HepG2 (cell line): Measurements from ENCODE around the gene SAMD10. TPM values are rescaled to one million over a fixed set of nuclear protein-coding genes. Genes with fewer than 3 reads are reported as not detected.

Experiments
- DNMT3B ChIP-seq: conservative IDR thresholded peaks from 2 replicates; pipeline ENCODE4 v1.6.1; 2016; ENCODE audit warnings: missing biosample characterization, control low read depth
- HOMEZ ChIP-seq: IDR thresholded peaks from 2 replicates; pipeline ENCODE4 v1.6.1; 2016; ENCODE audit warnings: low read depth
- MIER2 ChIP-seq: IDR thresholded peaks from 2 replicates; pipeline ENCODE4 v1.6.1; 2016; ENCODE audit warnings: missing biosample characterization, missing genetic modification reagents
- MXD1 ChIP-seq: sonication (generic); formaldehyde crosslinking; IDR thresholded peaks from 2 replicates; pipeline ENCODE4 v1.4.0; 2020; ENCODE audit warnings: mild to moderate bottlenecking, missing genetic modification reagents
- NCOA2 ChIP-seq: sonication (generic); formaldehyde crosslinking; IDR thresholded peaks from 2 replicates; pipeline ENCODE4 v1.8.0; 2022; ENCODE audit warnings: inconsistent platforms
- NONO ChIP-seq, 2 experiments: fragments of 450-650 bp in 1 of 2; sonication (generic) in 1 of 2; formaldehyde crosslinking in 1 of 2; IDR thresholded peaks in 1 of 2; conservative IDR thresholded peaks in 1 of 2; 2 replicates each; pipeline versions ENCODE4 v1.6.1 to v1.8.0; 2017 to 2022; ENCODE audit warnings: mild to moderate bottlenecking in 1 of 2, missing genetic modification reagents in 1 of 2, moderate library complexity in 1 of 2
- SOX13 ChIP-seq, 3 experiments: fragments of 450-650 bp in 1 of 3; sonication (generic) in 1 of 3; formaldehyde crosslinking in 1 of 3; IDR thresholded peaks in 2 of 3; conservative IDR thresholded peaks in 1 of 3; 2 replicates each; pipeline versions ENCODE4 v1.5.0 to v1.6.1; 2016 to 2020; ENCODE audit warnings: antibody characterized with exemption in 1 of 3, mild to moderate bottlenecking in 1 of 3, missing compliant biosample characterization in 1 of 3, missing genetic modification reagents in 1 of 3, moderate library complexity in 1 of 3
- TCF7 ChIP-seq: sonication (generic); IDR thresholded peaks from 2 replicates; pipeline ENCODE4 v1.6.1; 2016; ENCODE audit warnings: antibody characterized with exemption, low read depth
- TFAP4 ChIP-seq: sonication (generic); IDR thresholded peaks from 2 replicates; pipeline ENCODE4 v1.6.1; 2016; ENCODE audit warnings: low read depth, borderline replicate concordance
- YEATS2 ChIP-seq: sonication (generic); formaldehyde crosslinking; IDR thresholded peaks from 2 replicates; pipeline ENCODE4 v1.4.0; 2020; ENCODE audit warnings: missing genetic modification reagents, borderline replicate concordance
- ZBTB37 ChIP-seq: sonication (generic); formaldehyde crosslinking; IDR thresholded peaks from 2 replicates; pipeline ENCODE4 v1.4.0; 2020; ENCODE audit warnings: mild to moderate bottlenecking, missing genetic modification reagents
- ZBTB42 ChIP-seq: sonication (generic); formaldehyde crosslinking; IDR thresholded peaks from 2 replicates; pipeline ENCODE4 v1.5.0; 2020; ENCODE audit warnings: mild to moderate bottlenecking, missing genetic modification reagents
- ZNF432 ChIP-seq: sonication (generic); formaldehyde crosslinking; IDR thresholded peaks from 2 replicates; pipeline ENCODE4 v1.5.0; 2020; ENCODE audit warnings: missing genetic modification reagents, mild to moderate bottlenecking, borderline replicate concordance
- ZNF44 ChIP-seq: sonication (generic); formaldehyde crosslinking; IDR thresholded peaks from 2 replicates; pipeline ENCODE4 v1.5.1; 2020; ENCODE audit warnings: mild to moderate bottlenecking, missing genetic modification reagents
- ZNF558 ChIP-seq: sonication (generic); formaldehyde crosslinking; IDR thresholded peaks from 2 replicates; pipeline ENCODE4 v1.9.0; 2022; ENCODE audit warnings: mild to moderate bottlenecking, missing genetic modification reagents, borderline replicate concordance
- ZNF570 ChIP-seq: sonication (generic); formaldehyde crosslinking; IDR thresholded peaks from 2 replicates; pipeline ENCODE4 v1.4.0; 2020; ENCODE audit warnings: mild to moderate bottlenecking, missing genetic modification reagents, borderline replicate concordance
- ZNF639 ChIP-seq: conservative IDR thresholded peaks from 2 replicates; pipeline ENCODE4 v1.6.1; 2018; ENCODE audit warnings: missing genetic modification reagents
- ZNF75D ChIP-seq: sonication (generic); formaldehyde crosslinking; IDR thresholded peaks from 2 replicates; pipeline ENCODE4 v1.8.1; 2023; ENCODE audit warnings: missing genetic modification reagents, mild to moderate bottlenecking, borderline replicate concordance
- ZSCAN5A ChIP-seq: sonication (generic); formaldehyde crosslinking; IDR thresholded peaks from 2 replicates; pipeline ENCODE4 v1.8.0; 2022; ENCODE audit warnings: mild to moderate bottlenecking, missing genetic modification reagents, borderline replicate concordance
- polyA plus RNA-seq, 8 experiments: library from polyadenylated mRNA; depleted of rRNA in 3 of 8; stranded (reverse) in 7 of 8; unstranded in 1 of 8; fragments of >200 nt; fragmentation: Illumina TruSeq in 4 of 8; extraction: Trizol in 4 of 8; gene quantifications; 2 replicates each; pipeline versions ENCODE4 v1.2.1 to v1.2.3, GENCODE V29; 2011 to 2016; ENCODE audit warnings: low read depth in 4 of 8, missing spikeins in 1 of 8, mixed read lengths in 1 of 8; ENCODE audit not compliant: insufficient read depth in 1 of 8
- total RNA-seq, 5 experiments: library from RNA; depleted of rRNA; stranded (reverse); fragments of >200 nt; fragmentation: Illumina TruSeq; extraction: Trizol; gene quantifications; 2 replicates each; pipeline ENCODE4 v1.2.3, GENCODE V29; 2016; ENCODE audit warnings: low read depth in 1 of 5

Gene SAMD10
- total and polyA plus RNA-seq, 2 of the 13 experiments (the other 11 are each of a cell fraction or from before 2014, with no cell fraction given), result 6.1 to 11.0 TPM

GRCh38 chr20:63968928-63969760 lies 10.3 kb downstream of the SAMD10 start (continued):
- TF ChIP-seq ZSCAN5A (CRISPR knock-in tag), result no peak
- no peak for TF ChIP-seq ZNF570 (CRISPR knock-in tag)
- no peak for TF ChIP-seq ZNF558 (CRISPR knock-in tag)
- 0 out of 2 replicates have a peak, but pooled peaks have one; percentile 33 for TF ChIP-seq SOX13 (IDR thresholded peaks at IDR 0.05)
- TF ChIP-seq SOX13 (CRISPR knock-in tag; conservative IDR thresholded peaks at IDR 0.05 in 1 of 2, IDR thresholded peaks at IDR 0.05 in 1 of 2), result peak in 1 of 2 experiments; percentile 47; a peak in 1 of 4 replicates
- no peak; the same call in 1 of the 2 replicates for TF ChIP-seq ZBTB37 (CRISPR knock-in tag)
- TF ChIP-seq HOMEZ (CRISPR knock-in tag), result 0 out of 2 replicates have a peak, but pooled peaks have one; percentile 33
- TF ChIP-seq ZNF639, result no peak; the same call in 1 of the 2 replicates
- TF ChIP-seq ZBTB42, result no peak
- 0 out of 2 replicates have a peak, but pooled peaks have one; percentile 41 for TF ChIP-seq MIER2
- peak; percentile 74 for TF ChIP-seq MXD1 (CRISPR knock-in tag)
- TF ChIP-seq TFAP4, result peak; percentile 91
- TF ChIP-seq ZNF432 (CRISPR knock-in tag), result no peak
- TF ChIP-seq NONO (IDR thresholded peaks at IDR 0.05), result no peak
- no peak for TF ChIP-seq NONO (CRISPR knock-in tag; conservative IDR thresholded peaks at IDR 0.05)
- peak; percentile 52; the same call in 1 of the 2 replicates for TF ChIP-seq TCF7
- TF ChIP-seq NCOA2, result peak; percentile 63; the same call in 1 of the 2 replicates
- peak; percentile 73; the same call in 1 of the 2 replicates for TF ChIP-seq YEATS2 (CRISPR knock-in tag)
- TF ChIP-seq ZNF44 (CRISPR knock-in tag), result peak; percentile 46; the same call in 1 of the 2 replicates
- TF ChIP-seq ZNF75D (CRISPR knock-in tag), result no peak
- peak; percentile 69; the same call in 1 of the 2 replicates for TF ChIP-seq DNMT3B (CRISPR knock-in tag)
